T47D (cell line): ENCODE data around the gene SAMD14.

Experiments used
- DNase-seq, 2 experiments: peaks; one replicate each; pipeline versions ENCODE4 v3.0.0 to v3.0.0-alpha.2; 2011 to 2012; ENCODE audit warnings: low read depth in 1 of 2, low spot score in 1 of 2
- JUND ChIP-seq: IDR thresholded peaks from 2 replicates; pipeline ENCODE4 v1.6.1; 2012; ENCODE audit warnings: low read depth
- in situ Hi-C: cut with HindIII; loops from 2 replicates; pipeline ENCODE4 v1.10.0; 2016; ENCODE audit warnings: low sequenced_read_pairs, low pct_unique_long_range_greater_than_20kb

Gene SAMD14

DNA sequence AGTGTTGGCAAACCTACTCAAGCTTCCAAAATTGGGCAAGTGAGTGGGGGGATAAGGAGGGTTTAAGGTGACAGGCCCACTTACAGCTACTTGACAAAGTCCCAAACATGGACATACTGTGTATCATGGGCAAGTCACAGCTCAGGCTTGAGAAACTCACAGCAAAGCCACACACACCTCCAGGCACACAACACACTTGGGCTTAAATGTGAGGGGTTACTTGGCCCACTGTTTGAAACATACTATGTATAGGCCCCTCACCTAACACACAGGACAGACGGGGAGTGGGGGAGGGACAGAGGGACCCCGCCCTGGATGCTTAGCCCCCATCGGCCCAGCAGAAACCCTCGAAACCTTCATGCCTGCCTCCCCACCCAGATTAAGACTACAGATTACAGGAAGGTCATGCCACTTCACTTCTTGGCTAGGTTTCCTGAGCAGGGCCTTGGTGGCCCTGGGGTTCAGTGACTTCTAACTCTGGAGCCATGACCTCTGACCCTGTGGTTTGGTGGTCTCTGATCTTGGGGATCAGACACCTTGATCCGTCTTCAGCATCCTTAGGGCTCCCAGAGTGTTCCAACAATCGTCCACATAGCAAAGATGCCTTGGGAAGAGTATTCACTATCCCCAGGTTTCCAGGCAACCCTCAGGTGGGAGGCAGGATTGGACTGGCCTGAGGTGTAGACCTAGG lies 2.3 kb upstream of the SAMD14 start:
- no peak for TF ChIP-seq JUND
- in situ Hi-C loops = no loop called here
- DNase-seq = peak in 1 of 2 experiments; percentile 23

DNA sequence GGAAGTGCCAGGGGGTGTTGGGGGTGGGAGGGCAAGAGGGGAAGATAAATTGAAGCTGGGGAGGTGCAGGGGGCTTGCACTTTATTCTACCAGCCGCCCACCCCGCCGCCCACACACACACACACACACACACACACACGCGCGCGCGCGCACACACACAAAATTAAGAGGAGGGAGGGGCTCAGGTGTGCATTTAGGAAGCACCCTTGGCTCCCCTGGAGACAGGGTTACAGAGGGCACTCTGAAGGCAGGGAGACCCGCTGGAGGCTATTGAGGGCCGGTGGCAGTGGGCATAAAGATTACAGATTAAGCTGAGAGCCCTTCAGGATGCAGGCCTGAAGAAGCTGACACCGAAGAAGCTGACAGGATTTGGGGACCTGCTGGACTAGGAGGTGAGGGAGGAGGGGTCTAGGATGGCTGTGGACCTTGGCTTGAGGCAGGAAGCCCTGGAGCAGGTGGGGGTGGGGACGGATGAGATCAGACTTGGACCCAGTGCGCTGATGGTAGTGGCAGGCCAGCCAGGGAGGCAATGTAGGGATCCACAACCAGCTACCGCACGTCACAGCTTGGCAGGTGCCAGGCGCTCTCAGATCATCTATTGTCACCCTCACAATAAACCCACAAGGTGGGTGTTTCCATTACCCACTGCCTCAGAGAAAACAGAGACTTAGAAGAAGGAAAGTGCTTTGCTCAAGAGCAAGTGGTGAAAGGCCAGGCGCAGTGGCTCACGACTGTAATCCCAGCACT lies 772 bp upstream of the SAMD14 start:
- DNase-seq = no peak
- in situ Hi-C loops = no loop called here
- no peak for TF ChIP-seq JUND

DNA sequence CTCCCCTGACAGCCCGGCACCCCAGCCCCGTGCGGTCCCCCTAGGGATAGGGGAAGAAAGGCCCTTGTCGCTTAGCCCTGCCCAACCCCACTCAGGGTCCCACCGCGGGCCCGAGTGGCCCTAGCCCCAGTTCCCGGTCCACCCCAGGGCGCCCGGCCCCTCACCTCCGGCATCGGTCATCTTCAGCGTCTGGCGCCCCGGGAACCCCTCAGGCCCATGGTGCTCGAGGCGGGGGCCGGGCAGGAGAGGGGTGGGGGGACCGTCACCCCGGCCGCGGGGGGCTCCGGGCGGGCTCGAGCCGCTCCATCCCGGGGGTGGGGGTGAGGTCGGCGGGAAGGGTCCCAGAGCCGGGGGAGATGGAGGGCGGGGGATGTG lies 620 bp downstream of the SAMD14 start:
- no peak for TF ChIP-seq JUND
- DNase-seq = no peak
- in situ Hi-C loops = no loop called here

DNA sequence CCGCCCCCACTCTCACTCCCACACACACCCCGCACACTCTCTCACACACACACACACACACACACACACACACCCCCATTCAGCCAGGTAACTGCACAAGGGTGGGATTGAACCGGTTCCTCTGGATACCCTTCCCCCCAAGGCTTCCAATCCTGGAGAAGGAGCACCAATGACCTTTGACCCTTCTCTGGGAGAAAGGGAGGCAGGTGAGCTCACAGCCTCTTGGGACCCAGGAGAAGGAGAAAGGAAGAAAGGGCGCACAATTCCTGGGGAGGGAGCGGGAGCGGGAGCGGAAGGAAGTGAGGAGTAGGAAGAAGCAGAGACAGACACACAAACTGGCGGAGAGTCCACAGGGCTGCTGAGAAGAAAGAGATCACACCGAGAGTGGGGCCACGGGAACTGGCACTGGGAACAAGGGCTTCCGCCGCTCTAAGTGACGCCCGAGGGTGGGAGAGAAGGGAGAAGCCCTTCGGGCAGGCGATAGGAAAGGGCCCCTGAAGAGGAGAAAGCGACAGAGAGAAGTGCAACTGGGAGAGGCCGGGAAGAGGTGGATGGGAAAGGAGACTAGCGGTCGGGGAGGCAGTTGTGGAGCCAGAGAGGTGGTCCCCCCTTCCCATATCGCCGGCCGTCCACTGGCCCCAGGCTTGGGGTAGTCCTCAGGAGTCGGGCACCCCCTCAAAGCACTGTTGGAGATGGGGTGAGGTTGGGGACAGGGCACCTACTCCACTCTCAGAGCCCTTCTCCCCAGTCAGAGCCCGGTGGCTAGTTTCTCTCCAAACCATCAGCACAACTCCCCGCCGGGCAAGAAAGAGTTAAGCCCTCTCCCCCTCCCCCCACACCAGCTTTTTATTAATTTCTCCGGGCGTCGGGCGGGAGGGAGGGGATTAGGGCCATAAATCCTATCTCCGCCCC lies 1.3 kb downstream of the SAMD14 start:
- no peak for DNase-seq
- in situ Hi-C loops = no loop called here
- no peak for TF ChIP-seq JUND

DNA sequence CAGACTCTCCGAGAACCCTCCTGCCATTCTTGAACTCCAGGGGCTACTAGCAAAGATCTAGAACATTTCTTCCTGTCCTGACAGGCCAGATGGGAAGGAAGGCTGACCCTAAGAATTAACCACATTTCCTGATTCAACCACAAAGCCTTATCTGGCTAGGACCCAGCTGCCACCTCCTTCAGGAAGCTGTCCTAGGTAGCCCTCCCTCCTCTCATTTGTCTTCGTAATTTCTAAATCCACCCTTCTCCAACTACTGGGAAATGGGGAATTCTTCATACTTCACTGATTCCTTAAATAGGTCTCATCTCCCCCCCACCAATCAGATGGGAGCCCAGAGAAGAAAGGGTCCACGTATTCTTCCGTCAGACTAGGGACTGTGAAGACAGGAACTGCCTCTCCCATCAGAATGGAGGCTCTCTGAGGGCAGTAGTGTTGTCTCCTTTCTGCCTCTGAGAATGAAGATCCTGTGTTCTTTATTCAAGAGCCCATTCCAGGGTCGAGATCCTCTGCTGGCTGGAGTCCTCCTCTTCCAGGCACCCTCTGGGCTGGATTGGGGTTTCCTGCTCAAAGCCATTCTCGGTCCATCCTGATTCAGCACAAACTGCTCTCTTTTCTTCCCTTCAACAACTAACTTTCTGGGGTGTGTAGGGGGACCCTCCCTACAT lies 2.1 kb downstream of the SAMD14 start:
- DNase-seq = no peak
- in situ Hi-C loops = no loop called here
- TF ChIP-seq JUND = no peak

DNA sequence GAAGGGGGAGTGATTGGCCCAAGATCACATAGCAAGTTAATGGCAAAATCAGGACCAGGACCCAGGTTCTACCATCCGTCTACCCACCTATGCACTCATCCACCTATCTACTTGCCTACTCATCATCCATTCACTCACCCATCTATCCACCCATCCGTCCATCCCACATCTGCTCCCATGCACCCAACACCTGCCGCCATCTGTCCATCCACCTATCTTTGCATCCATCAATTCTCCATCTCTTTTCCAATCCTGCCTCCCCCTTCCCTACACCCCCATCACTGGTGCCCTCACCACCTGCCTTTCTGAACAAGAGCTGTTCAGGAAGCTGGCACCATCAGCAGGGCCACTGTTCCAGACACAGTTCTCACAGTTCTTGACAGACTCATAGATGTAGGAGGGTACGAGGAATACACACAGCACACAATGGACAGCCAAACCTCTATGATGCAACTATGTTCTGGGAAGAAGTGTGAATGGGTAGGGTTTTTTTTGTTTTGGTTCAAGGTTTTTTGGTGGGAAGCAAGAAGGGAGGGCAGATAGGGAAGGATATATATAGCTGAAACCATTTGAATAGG lies 4.5 kb downstream of the SAMD14 start:
- DNase-seq = no peak
- TF ChIP-seq JUND = no peak
- in situ Hi-C loops = no loop called here

DNA sequence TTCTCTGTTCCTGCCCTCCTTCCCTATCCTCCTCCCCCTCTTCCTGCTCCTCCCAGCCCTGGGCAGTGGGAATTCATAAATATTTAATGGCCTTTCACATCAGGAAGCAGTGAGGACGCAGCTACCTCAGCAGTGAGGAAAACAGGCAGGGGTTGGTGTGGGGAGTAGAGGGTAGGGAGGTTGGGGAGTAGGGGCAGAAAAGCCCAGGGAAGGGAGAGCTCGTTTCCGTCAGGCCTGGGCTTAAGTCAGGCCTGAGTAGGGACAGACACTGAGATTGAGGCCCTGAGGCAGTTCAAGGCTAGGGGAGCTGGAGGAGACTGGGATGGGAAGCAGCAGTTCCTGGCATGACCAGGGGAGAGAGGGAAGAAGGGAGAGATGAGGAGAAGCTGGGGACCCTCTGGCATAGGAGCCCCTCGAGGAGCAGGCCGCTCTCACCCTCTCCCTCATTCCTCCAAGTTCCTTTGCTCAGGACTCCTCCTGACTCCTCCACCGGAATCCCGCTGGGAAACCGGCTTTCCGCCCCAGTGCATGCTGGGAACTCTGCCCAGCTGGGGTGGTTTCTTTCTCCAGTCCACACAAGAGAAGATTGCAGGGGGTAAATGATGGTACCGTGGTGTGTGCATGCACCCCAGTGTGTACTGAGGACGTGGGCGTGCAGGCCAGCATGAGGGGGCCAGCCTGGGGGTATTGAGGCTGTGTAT lies 6.2 kb downstream of the SAMD14 start:
- peak in 1 of 2 experiments; percentile 44 for DNase-seq
- no peak for TF ChIP-seq JUND
- in situ Hi-C loops = no loop called here

DNA sequence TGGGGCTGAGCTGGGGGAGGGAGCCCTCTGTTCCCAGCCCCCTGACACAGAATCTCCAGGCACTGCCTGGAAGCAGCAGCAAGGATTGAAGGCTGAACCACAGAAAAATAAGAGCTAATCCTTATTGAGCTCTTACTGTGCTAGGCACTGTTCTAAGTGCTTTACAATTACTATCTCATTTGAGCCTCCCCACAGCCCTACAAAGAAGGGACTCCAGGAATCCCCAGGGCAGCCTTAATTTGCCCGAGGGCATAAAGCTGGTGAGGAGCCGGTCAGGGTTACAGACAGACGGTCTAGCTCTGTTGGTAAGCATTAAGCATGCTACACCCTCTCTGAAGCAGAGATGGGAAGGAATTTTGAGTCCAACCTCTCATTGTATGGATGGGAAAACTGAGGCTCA lies 7.0 kb downstream of the SAMD14 start:
- in situ Hi-C loops = no loop called here
- no peak for DNase-seq
- TF ChIP-seq JUND = no peak

DNA sequence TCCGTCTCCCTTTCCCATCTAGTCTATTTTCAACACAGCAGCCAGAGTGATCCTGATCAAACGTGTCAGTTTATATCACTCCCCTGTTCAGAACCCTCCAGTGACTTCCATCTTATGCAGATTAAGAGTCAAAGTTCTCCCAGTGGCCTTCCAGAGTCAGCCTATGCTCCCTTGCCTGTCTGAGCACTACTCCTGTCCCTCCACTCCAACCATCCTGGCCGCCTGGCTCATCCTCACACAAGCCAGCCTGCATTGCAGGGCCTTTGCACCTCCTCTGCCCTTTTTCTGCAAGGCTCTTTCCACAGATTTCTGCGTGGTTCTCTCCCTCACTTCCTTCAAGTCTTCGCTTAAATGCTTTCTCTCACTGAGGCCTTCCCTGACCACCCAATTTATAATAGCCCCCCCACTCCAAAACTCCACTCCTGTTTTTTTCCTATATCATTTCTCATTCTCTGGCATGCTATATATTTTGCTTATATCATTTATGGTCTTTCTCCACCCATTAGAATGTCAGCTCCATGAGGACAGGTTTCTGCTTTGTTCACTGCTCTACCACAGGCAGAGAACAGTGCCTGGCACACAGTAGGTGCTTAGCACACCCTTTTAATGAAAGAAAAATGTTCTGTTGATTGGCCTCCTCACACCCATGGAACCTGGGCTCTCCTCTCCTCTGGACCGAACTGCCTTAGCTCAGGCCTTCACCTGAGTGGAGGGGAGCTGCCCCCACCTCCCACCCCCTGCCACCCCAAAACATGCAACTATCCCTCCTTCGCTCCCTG lies 9.3 kb downstream of the SAMD14 start:
- TF ChIP-seq JUND = no peak
- in situ Hi-C loops = no loop called here
- DNase-seq = no peak

DNA sequence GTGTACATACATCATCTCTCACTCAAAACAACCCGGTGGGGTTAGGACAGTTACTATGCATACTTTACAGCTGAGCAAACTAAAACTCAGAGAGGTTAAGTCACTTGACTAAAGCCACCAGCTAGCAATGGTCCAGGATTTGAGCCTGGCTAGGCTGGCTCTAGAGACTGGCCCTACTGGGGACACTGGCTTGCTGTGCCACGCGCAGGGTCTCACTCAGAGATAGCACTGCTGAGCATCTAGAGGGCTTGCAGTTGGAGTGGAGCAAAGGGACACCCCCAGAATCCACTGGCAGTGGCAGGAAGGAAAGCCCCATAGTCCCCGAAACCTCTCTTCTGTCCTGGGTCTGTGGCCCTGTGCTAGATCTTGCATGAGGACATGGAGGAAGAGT lies 11.1 kb downstream of the SAMD14 start:
- no peak for DNase-seq
- in situ Hi-C loops = no loop called here

DNA sequence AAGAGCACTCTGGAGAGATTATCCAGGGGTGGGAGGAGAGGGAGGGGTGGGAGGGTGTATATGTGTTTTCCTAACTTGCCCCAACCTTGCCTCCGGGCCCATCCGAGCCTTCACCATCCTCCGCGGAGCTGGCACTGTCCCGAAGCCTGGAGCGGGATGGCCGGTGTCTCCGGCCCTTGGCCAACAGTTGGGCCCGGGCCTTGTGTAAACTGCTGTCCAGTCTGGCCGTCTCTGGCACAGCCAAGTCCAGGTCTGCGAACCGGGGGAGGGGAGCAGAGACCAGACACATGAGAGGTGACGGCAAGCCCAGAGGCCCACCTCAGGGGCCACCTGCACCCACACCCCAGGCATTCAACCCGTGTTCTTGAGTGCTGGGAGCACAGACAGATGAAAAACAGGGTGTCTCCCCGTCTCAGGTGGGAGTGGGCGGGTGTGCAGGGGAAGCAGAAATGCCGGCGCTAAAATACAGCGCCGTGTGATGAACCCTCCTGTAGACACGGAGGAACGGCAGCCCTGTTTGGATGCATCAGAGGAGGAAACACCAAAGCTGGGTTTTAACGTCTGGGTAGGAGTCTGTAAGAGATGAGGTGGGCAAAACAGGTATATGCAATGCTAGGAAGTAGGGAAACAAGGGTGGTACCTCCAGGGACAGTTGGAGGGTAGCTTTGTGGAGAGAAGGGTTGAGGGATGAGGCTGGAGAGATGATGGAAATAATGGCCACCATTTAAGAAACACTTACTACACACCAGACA lies 11.7 kb downstream of the SAMD14 start:
- no peak for DNase-seq
- in situ Hi-C loops = no loop called here
- no peak for TF ChIP-seq JUND

More for the DNA sequence above, 11.1 kb downstream of the SAMD14 start:
- TF ChIP-seq JUND = no peak
